Stimulated activated naive CD4-positive, alpha-beta T cell (primary cell): Measurements from ENCODE around the gene STYXL1.

Source experiments
- DNase-seq, 6 experiments: peaks; one replicate each; lab custom pipeline; 2025; lab: John Stamatoyannopoulos, UW

The STYXL1 gene

DNA sequence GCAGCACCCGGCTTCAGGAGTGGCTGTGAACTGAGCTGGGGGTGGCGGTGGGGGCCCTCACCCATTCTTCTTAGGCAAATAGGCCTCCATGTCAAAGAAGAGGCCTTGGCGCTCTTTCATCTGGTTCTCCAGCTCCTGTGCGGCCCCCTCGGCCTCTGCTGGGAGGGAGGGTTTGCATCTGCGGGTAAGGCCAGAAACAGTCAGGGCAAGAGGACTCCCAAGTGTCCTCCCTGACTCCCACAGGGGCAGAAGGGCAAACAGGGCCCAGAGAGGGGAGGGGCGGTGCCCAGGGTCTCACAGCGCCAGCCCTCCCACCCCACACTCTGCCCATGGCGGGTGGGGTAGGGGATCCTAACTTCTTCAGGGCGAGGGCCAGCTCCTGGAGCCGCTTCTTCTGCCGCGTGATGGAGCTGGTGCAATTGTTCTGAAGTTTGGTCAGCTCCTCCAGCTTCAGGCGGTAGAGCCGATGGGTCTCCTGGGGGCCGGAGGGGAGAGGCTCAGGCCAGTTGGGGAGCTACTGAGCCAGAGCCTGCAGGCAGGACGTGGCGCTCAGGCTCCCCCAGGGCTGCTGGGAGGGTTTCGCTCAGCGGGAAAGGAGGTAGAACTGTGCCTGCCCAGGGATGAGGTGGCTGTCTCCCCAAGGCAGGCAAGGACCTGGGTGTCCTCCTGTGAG is 55.6 kb downstream of the STYXL1 start:
- DNase-seq: no peak

- DNase-seq: no peak
Measured at GRCh38 chr7:75991531-75992082, 56.2 kb downstream of the STYXL1 start.

GRCh38 chr7:75989500-75990388 is 58.1 kb downstream of the STYXL1 start:
- no peak for DNase-seq

DNA sequence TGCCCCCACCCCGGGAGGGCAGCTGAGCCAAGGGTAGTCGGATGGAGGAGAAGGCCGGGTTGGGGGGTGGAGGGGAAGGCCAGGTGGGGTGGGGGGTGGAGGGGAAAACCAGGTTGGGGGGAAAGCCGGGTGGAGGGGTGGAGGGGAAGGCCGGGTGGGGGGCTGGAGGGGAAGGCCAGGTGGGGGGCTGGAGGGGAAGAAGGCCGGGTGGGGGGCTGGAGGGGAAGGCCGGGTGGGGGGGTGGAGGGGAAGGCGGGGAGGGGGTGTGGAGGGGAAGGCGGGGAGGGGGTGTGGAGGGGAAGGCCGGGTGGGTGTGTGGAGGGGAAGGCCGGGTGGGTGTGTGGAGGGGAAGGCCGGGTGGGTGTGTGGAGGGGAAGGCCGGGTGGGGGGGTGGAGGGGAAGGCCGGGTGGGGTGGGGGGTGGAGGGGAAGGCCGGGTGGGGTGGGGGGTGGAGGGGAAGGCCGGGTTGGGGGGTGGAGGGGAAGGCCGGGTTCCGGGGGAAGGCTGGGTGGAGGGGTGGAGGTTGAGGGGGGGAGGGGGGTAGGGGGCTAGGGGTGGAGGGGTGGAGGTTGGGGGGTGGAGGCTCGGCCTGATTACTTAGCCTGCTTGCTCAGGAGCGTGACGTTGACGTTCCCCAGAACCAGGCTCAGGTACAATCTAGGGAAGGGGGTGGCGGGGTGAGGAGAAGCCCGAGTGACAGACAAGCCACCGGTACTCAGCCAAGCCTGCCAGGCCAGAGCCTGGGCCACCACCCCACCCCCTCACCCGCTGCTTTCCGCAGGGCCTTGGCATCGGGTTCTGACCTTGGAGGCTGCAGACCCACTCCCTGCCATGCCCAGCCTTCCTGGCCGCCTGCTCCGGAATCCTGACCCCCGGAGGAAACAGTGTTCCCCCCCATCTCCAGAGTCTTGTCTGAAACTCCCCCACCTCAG is 59.0 kb downstream of the STYXL1 start:
- DNase-seq: peak in 1 of 6 experiments; percentile 31

DNA sequence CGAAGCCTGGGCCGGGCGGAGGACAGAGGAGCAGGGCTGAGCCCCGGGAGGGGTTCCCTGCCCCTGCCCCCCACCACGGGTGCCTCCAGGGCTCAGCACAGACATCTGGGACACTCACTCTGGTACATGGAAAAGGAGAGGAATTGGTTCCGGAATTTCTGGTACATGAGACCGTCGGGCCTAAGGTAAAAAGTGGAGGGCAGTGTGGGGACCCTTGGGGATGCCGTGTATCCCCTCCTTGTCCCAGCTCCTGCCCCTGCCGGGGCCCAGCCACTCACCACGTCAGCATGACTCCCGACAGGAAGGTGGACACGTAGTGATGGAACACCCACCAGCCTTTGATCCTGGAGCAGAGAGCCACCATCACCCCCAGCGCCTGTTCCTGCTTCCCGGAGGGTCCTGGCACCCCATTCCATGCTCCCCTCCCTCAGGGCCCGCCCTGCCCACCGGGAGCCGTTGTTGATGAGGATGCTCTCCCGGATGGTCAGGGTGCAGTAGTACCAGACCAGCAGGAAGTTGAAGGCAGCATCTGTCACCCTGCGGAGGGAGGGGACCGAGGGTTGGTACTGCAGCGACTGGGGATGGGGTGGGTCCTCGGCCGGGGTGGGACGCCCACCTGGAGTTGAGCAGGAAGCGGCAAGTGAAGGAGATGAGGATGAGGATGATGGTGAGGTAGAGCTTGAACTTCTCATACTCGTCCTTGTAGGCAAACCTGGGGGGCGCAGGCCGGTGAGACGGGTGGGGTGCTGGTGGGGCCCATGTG is 59.8 kb downstream of the STYXL1 start:
- DNase-seq: no peak

DNA sequence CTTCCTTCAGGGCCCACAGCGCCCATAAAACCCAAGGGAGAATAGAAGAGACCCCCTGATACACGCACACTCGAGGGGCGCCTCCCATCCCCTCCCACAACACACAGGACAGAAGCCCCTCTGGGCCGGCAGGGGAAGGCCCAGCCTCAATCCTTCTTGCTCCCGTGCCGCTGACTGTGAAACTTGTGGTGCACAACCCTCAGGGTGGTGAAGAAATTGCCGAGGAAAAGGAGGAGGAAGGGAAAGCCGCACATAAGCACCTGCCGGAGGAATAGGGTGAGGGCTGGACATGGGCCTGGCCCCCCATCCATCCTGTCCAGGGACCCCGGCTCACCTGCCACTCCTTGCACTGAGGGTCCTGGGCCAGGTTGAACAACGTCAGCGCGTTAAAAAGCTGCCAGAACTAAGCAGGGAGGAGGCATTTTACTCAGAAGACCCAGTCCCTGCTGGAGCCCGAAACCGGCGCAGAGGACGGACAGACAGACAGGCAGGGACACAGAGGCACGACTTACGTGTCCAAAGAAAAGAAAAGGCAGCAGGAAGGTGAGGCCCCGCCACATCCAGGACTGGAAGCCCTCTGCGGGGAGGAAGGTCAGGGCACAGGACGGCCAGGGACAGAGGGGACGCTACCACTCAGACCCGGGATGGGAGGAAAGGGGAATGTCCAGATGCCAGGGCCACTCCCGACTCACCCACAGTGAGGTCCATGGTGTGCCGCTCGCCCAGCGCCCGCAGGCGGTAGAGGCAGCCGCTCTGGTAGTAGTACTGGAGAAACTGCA is 60.6 kb downstream of the STYXL1 start:
- DNase-seq: no peak

GRCh38 chr7:75986147-75986781 is 61.5 kb downstream of the STYXL1 start:
- DNase-seq: no peak

DNA sequence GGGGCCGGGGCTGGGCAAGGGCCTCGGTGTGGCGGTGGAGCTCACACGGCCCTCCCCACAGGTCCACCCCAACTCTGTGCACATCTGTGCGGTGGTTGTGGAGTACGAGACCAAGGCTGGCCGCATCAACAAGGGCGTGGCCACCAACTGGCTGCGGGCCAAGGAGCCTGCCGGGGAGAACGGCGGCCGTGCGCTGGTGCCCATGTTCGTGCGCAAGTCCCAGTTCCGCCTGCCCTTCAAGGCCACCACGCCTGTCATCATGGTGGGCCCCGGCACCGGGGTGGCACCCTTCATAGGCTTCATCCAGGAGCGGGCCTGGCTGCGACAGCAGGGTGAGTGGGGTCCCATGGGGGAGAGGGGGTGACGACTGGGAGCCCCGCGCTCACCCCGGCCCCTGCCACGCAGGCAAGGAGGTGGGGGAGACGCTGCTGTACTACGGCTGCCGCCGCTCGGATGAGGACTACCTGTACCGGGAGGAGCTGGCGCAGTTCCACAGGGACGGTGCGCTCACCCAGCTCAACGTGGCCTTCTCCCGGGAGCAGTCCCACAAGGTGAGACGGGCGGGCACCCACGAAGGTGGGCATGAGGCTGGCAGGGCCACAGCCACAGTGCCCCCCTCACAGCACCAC is 62.2 kb downstream of the STYXL1 start:
- no peak for DNase-seq

DNA sequence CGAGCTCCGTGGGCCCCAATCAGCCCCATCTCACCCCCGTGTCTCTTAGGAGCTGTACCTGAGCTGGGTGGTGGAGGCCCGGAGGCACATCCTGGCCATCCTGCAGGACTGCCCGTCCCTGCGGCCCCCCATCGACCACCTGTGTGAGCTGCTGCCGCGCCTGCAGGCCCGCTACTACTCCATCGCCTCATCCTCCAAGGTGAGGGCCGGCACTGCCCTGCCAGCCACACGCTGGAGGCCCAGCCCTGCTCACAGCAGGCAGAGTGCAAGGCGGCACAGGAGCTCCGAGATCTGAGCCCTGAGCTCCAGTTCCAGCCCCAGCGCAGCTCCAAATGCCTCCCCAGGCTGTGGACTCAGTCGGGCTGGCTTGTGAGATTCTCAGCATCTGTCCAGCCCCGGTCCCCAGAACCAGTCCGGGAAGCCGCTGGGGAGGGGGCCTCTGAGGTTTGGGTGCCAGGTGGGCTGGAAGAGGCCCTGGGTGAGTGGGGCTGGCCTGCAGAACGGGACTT is 62.7 kb downstream of the STYXL1 start:
- DNase-seq: no peak

DNA sequence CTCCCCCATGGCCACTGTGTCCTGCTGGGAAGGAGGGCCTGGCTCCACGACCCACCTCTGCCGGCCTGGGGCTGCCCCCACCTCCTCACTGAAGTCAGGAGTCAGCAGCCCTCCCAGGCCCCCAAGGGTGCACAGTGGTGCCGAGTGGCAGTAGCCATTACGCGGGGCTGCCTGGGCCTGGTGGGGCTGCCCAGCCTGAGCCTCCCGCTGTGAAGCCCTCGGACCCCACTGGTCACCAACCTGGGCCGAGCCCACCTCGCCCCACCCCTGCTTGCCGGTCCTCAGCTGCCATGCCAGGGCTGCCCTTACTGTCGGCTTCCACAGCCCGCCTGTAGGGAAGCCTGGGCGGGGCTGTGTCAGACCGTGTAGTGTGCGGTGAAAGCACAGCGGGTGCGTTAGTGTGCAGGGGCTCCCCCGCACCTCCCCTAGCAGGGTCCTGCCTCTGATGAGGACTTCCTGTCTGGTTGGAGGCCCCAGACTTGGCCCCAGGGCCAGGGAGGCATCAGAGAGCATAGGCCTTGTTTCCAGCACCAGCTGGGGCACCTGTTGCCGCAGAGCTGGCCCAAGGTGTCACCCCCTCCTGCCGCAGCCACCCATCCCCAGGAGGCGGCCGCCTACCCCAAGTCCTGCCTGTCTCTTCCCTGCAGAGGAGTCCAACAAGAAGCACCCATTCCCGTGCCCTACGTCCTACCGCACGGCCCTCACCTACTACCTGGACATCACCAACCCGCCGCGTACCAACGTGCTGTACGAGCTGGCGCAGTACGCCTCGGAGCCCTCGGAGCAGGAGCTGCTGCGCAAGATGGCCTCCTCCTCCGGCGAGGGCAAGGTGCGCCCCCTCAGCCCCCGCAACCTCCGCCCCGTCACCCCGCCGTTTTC is 63.4 kb downstream of the STYXL1 start:
- no peak for DNase-seq

- DNase-seq: no peak
Measured at GRCh38 chr7:75983471-75984129, 64.2 kb downstream of the STYXL1 start.

DNA sequence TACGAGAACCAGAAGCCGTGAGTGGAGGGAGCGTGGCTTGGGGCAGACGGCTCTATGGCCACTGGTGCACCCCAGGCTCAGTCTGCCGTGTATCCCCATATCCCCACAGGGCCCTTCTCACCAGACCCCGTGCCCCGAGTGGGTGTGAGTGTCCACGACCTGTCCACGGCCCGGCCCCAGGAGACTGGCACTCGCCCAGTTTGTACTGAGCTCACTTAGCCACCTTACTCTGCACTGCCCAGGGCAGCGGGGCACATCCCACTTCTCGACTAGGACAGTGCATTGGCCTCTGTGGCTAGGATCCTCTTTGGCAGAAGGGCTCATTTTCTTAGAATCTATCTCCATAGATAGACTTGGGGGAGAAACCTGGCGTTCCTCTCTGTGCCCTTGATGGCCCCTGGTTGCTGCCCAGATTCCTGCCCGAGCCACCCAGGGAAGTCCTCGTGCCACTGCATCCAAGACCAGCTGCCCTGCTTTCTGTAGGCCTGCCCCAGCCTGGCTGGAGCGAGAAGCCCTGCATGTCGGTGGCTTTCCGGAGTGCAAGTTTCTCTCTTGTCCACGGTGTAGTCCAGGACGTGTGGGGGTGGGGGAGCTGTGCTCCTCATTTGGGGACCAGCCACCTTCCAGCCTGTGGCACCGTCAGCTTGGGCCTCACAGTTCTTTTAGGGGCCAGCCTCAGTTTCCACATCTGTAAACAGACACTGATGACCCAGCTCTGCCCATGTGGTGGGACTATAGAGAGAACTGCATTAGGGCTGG is 65.3 kb downstream of the STYXL1 start:
- DNase-seq: no peak

- DNase-seq: no peak
Measured at GRCh38 chr7:75981453-75982305, 66.1 kb downstream of the STYXL1 start.

GRCh38 chr7:75981203-75981452 is 66.7 kb downstream of the STYXL1 start:
- no peak for DNase-seq

GRCh38 chr7:75980430-75981202 is 67.2 kb downstream of the STYXL1 start:
- DNase-seq: no peak
